HL-60 (cell line): ENCODE data around the gene BEST2.

ENCODE experiments used
- DNase-seq, 2 experiments: peaks; one replicate each; pipeline ENCODE4 v3.0.0-alpha.2; 2010 to 2020; ENCODE audit warnings: low read depth in 1 of 2, low spot score in 1 of 2
- H3K27ac ChIP-seq: fragments of 250-450 bp; sonication (Bioruptor Pico); replicated peaks from 2 replicates; pipeline ENCODE4 v1.5.1; 2020; ENCODE audit warnings: mild to moderate bottlenecking, moderate library complexity
- H3K27me3 ChIP-seq: fragments of 250-450 bp; sonication (Bioruptor Pico); 2 replicates; pipeline ENCODE4 v1.5.1; 2021; ENCODE audit warnings: mild to moderate bottlenecking, moderate library complexity; ENCODE audit not compliant: insufficient read depth, poor library complexity, severe bottlenecking
- H3K4me3 ChIP-seq: replicated peaks from 2 replicates; pipeline ENCODE4 v1.5.1; 2011; ENCODE audit warnings: mild to moderate bottlenecking, control low read depth, low read length; ENCODE audit not compliant: insufficient read depth
- GABPA ChIP-seq: IDR thresholded peaks from 2 replicates; pipeline ENCODE4 v1.6.1; 2012; ENCODE audit warnings: low read depth
- POLR2AphosphoS5 ChIP-seq: IDR thresholded peaks from 2 replicates; pipeline ENCODE4 v1.6.1; 2012; ENCODE audit warnings: low read depth
- SPI1 ChIP-seq: IDR thresholded peaks from 2 replicates; pipeline ENCODE4 v1.6.1; 2012; ENCODE audit warnings: low read depth, mild to moderate bottlenecking, borderline replicate concordance
- long read RNA-seq: library from polyadenylated mRNA; unstranded; transcript quantifications from one replicate; pipeline ENCODE4 v2.0.0, GENCODE V29; 2020
- TF ChIP-seq, protein P1 (sequence below): IDR thresholded peaks from 2 replicates; pipeline ENCODE4 v1.6.1; 2012; ENCODE audit warnings: low read depth; ENCODE audit not compliant: insufficient replicate concordance
- TF ChIP-seq, protein P2 (sequence below): IDR thresholded peaks from one replicate; pipeline ENCODE4 v1.5.1; 2011; ENCODE audit warnings: low read length, control low read depth, inconsistent platforms; ENCODE audit not compliant: insufficient read depth

The BEST2 gene
- long read RNA-seq = 0 reads

DNA sequence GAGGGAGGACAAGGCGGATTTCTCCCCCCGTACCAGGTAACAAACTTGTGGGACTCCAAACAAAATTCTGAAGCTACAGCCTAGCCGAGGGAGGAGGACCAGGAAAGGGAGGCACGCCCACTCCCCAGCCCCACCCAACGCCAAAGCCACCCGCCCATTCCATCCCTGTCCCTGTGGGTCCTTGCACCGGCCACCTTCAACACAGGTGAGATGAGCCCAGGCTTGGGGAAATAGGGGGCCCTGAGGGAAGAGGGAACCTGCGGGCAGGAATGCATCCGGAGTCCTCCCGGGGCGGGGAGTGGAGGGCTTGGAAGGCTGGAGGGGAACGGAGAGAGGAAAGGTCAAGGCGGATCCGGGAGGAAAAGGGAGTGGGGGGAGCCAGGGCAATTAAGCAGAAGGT lies at the start of gene BEST2:
BEST2 (plus strand) TSS at position 157 of the 400 bp plus-strand sequence. CDS start 802 bp downstream, outside the sequence.
- Histone ChIP-seq H3K27ac (no peak within 1 kb of the TSS), H3K4me3 (no peak within 1 kb of the TSS), H3K27me3 (peaks cover 16% of the 10 kb centered on the region)
- TF ChIP-seq, protein P1, sequence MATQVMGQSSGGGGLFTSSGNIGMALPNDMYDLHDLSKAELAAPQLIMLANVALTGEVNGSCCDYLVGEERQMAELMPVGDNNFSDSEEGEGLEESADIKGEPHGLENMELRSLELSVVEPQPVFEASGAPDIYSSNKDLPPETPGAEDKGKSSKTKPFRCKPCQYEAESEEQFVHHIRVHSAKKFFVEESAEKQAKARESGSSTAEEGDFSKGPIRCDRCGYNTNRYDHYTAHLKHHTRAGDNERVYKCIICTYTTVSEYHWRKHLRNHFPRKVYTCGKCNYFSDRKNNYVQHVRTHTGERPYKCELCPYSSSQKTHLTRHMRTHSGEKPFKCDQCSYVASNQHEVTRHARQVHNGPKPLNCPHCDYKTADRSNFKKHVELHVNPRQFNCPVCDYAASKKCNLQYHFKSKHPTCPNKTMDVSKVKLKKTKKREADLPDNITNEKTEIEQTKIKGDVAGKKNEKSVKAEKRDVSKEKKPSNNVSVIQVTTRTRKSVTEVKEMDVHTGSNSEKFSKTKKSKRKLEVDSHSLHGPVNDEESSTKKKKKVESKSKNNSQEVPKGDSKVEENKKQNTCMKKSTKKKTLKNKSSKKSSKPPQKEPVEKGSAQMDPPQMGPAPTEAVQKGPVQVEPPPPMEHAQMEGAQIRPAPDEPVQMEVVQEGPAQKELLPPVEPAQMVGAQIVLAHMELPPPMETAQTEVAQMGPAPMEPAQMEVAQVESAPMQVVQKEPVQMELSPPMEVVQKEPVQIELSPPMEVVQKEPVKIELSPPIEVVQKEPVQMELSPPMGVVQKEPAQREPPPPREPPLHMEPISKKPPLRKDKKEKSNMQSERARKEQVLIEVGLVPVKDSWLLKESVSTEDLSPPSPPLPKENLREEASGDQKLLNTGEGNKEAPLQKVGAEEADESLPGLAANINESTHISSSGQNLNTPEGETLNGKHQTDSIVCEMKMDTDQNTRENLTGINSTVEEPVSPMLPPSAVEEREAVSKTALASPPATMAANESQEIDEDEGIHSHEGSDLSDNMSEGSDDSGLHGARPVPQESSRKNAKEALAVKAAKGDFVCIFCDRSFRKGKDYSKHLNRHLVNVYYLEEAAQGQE = no peak
- no peak for TF ChIP-seq GABPA
- no peak for TF ChIP-seq SPI1
- TF ChIP-seq, protein P2, sequence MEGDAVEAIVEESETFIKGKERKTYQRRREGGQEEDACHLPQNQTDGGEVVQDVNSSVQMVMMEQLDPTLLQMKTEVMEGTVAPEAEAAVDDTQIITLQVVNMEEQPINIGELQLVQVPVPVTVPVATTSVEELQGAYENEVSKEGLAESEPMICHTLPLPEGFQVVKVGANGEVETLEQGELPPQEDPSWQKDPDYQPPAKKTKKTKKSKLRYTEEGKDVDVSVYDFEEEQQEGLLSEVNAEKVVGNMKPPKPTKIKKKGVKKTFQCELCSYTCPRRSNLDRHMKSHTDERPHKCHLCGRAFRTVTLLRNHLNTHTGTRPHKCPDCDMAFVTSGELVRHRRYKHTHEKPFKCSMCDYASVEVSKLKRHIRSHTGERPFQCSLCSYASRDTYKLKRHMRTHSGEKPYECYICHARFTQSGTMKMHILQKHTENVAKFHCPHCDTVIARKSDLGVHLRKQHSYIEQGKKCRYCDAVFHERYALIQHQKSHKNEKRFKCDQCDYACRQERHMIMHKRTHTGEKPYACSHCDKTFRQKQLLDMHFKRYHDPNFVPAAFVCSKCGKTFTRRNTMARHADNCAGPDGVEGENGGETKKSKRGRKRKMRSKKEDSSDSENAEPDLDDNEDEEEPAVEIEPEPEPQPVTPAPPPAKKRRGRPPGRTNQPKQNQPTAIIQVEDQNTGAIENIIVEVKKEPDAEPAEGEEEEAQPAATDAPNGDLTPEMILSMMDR = no peak
- no peak for TF ChIP-seq POLR2AphosphoS5
- no peak for DNase-seq

DNA sequence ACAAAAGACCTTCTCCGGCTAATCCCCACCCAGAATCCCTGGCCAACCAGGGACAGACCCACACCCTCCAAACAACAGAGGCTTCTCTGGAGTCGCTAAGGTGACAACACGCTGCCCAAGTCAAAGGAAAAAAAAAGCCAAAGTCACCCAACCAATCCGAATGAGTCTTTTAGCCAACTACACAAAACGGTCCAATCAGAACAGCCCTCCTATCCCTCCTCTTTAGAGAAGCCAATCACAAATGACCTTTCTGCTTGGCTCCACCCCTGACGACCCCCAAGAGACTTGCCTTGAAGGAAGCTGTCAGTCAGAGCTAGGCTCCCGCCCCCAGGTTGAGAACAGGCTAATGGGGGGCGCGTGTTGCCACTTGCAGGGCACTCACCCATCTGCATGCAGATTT lies 48.5 kb upstream of the BEST2 start:
- Histone ChIP-seq H3K27ac (no peak overlapping the region), H3K4me3 (no peak overlapping the region), H3K27me3 (no peaks in the 10 kb centered on the region)
- DNase-seq = no peak
- peak; percentile 20; the same call in 1 of the 2 replicates for TF ChIP-seq POLR2AphosphoS5
- TF ChIP-seq SPI1 = no peak

DNA sequence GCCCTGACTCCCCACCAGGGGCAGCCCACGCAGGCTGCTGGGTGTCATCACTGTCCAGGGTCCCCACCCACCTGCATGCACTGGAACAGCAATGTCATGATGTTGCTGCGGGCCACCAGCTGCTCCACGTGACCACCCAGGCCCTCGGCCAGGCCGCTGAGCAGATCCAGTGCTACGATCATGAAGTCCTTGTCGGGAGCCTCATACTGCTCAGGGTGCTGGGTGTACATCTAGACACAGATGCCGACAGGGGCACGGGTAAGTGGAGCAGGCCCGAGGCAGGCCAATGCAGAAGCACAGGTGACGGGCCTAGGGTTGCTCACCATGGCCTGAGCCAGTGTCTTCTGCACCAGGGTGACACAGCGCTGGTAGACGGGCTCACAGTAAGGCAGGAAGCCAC lies 46.4 kb upstream of the BEST2 start:
- no peaks in the 10 kb centered on the region for H3K27me3 ChIP-seq
- TF ChIP-seq, protein P1 = no peak
- TF ChIP-seq GABPA (no peak), POLR2AphosphoS5 (no peak), SPI1 (no peak)
- TF ChIP-seq, protein P2 = no peak
- H3K4me3 ChIP-seq = no peak overlapping the region
- H3K27ac ChIP-seq = no peak overlapping the region
- no peak for DNase-seq

DNA sequence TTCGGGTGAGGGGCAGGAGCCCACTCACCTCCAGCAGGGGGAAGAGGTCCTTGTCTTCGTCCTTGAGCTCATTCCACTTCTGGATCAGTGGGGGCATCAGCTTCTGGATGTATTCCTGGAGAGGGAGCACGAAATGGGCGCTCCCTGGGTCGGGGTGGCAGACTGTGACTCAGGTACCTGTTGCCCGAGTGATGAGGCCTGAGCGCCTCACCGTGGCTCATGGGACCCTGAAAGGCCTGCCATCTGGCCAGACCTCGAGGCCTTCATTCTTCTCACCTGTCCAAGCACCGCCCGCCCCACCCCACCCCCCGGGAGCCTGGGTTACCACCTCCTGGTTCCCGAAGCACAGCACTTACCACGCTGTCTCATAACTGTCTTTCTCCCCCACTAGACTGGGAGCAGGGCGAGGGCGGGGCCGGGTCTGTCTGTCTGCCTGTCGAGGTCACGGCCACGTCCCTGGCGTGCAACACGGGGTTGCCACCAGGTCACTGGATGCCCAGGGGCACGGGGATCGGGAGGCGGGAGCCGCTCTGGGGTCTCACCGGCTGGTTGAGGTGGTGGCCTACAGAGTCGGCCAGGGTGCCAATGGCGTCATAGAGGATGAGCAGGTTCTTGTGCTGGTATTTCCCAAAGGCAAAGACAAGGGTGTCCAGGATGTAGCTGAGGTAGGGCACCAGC lies 45.8 kb upstream of the BEST2 start:
- TF ChIP-seq, protein P2 = no peak
- TF ChIP-seq SPI1 (no peak), POLR2AphosphoS5 (no peak), GABPA (no peak)
- TF ChIP-seq, protein P1 = no peak
- H3K27me3 ChIP-seq = no peaks in the 10 kb centered on the region
- no peak overlapping the region for H3K27ac ChIP-seq
- DNase-seq = no peak
- H3K4me3 ChIP-seq = no peak overlapping the region
